Measurements from ENCODE around the gene USP48.

DNA sequence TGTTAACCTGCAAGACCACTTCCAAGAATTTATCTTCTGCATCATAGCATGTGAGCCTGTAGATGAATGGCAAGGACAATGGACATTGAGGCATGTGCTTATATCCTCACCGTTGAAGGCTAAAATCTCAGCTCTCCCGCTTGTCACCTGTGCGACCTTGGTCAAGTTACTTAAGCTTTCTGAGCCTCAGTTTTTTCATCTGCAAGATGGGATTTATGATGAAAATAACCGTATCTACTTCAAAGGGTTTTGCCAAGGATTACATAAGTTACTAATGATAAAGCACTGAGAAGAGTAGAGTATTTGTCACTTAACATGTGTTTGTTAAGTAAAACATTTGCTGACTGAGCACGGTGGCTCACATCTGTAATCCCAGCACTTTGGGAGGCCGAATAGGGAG lies 128.7 kb downstream of the USP48 start:
- TF ChIP-seq, protein P1, sequence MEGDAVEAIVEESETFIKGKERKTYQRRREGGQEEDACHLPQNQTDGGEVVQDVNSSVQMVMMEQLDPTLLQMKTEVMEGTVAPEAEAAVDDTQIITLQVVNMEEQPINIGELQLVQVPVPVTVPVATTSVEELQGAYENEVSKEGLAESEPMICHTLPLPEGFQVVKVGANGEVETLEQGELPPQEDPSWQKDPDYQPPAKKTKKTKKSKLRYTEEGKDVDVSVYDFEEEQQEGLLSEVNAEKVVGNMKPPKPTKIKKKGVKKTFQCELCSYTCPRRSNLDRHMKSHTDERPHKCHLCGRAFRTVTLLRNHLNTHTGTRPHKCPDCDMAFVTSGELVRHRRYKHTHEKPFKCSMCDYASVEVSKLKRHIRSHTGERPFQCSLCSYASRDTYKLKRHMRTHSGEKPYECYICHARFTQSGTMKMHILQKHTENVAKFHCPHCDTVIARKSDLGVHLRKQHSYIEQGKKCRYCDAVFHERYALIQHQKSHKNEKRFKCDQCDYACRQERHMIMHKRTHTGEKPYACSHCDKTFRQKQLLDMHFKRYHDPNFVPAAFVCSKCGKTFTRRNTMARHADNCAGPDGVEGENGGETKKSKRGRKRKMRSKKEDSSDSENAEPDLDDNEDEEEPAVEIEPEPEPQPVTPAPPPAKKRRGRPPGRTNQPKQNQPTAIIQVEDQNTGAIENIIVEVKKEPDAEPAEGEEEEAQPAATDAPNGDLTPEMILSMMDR (IDR thresholded peaks at IDR 0.05; ENCODE audit: insufficient read depth, low read length, poor library complexity, severe bottlenecking): no peak
- TF ChIP-seq EZH2phosphoT487 (conservative IDR thresholded peaks at IDR 0.05; ENCODE audit: low read length): no peak
